ENCODE data around the gene RAB41. TPM values are rescaled to one million over a fixed set of nuclear protein-coding genes. Genes with fewer than 3 reads are reported as not detected.

RAB41 gene
- total RNA-seq, 3 donors from 2014 or later (not counting 1 experiment from before 2014, with no cell fraction given): not detected

GRCh38 chrX:70244881-70245280 is 37.1 kb upstream of the RAB41 start:
- intact Hi-C loops (cut with micrococcal nuclease): no loop called here
- Histone ChIP-seq H3K27ac (ENCODE audit: low read length) (no peak overlapping the region), H3K27me3 (ENCODE audit: control insufficient read depth, insufficient read depth, low read length) (no peaks in the 10 kb centered on the region), H3K36me3 (ENCODE audit: control insufficient read depth, insufficient read depth, low read length) (no peaks in the 10 kb centered on the region), H3K9me3 (ENCODE audit: control insufficient read depth, insufficient read depth, low read length) (no peaks in the 10 kb centered on the region), H3K4me3 (ENCODE audit: low read length) (no peak overlapping the region), H3K4me1 (ENCODE audit: control insufficient read depth, insufficient read depth, low read length) (no peaks in the 10 kb centered on the region)
- Mint-ChIP-seq H3K9me3 (no peaks in the 10 kb centered on the region), H3K27ac (no peak overlapping the region), H3K4me1 (no peaks in the 10 kb centered on the region), H3K36me3 (no peaks in the 10 kb centered on the region), H3K4me3 (no peak overlapping the region), H3K27me3 (ENCODE audit: low read depth in 2 of 2) (peaks cover 0 to 3% of the 10 kb centered on the region in 2 donors)
- TF ChIP-seq CTCF (IDR thresholded peaks at IDR 0.05): no peak
- 75% methylated on average over 1 of the region's 6 CpGs for WGBS (ENCODE audit: insufficient coverage)
- DNase-seq: no peak
- no peak for ATAC-seq

DNA sequence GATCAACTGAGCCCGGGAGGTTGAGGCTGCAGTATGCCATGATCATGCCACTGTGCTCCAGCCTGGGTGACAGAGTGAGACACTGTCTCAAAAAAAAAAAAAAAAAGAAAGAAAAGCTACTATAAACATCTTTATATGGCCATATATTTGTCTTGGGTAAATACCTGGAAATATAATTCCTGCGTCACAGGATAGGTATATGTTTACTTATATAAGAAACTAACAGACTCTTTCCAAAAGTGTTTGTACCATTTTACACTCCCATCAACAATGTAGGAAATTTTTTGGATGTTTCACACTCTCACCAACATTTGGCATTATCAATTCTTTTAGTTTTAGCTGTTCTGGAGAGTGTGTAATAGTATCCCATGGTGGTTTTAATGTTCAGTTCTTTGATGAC is 34.7 kb upstream of the RAB41 start:
- Mint-ChIP-seq H3K27ac (no peak overlapping the region), H3K4me1 (no peaks in the 10 kb centered on the region)
- no CpG with 5 or more reads among the region's 2 CpGs for WGBS (ENCODE audit: insufficient coverage)

DNA sequence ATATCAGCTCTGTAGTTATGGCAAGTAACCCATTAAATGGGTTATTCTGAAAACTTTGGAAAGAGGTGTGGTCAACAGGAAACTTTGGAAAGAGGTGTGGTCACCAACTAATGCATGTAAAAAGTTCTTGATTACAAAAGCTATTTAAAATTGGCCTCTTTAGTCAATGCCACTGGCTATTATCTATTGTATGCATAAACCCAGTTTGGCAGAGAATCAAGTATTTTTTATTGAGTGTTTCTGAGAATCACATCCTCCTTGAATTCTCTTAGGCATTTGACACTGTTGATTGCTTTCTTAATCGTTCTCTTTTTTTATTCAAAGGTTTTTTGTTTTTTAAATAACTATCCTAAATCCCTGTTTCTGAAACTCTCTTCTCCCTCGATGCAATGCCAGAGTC is 29.5 kb upstream of the RAB41 start:
- no peak overlapping the region for H3K27ac Mint-ChIP-seq
- H3K9me3 Mint-ChIP-seq: no peaks in the 10 kb centered on the region
- 89% methylated on average over 2 of the region's 2 CpGs for WGBS (ENCODE audit: insufficient coverage)

More for the DNA sequence above, 34.7 kb upstream of the RAB41 start:
- no peak for TF ChIP-seq CTCF (IDR thresholded peaks at IDR 0.05)
- no peaks in the 10 kb centered on the region for H3K36me3 Mint-ChIP-seq
- H3K9me3 ChIP-seq (ENCODE audit: control insufficient read depth, insufficient read depth, low read length): no peaks in the 10 kb centered on the region
- DNase-seq (no peak), ATAC-seq (no peak)
- H3K4me1 ChIP-seq (ENCODE audit: control insufficient read depth, insufficient read depth, low read length): no peaks in the 10 kb centered on the region
- no peaks in the 10 kb centered on the region for H3K36me3 ChIP-seq (ENCODE audit: control insufficient read depth, insufficient read depth, low read length)
- no peak overlapping the region for H3K27ac ChIP-seq (ENCODE audit: low read length)
- H3K27me3 Mint-ChIP-seq (ENCODE audit: low read depth in 2 of 2): no peaks in the 10 kb centered on the region
- intact Hi-C loops (cut with micrococcal nuclease): no loop called here
- no peak overlapping the region for H3K4me3 ChIP-seq (ENCODE audit: low read length)
- no peak overlapping the region for H3K4me3 Mint-ChIP-seq
- no peaks in the 10 kb centered on the region for H3K27me3 ChIP-seq (ENCODE audit: control insufficient read depth, insufficient read depth, low read length)
- no peaks in the 10 kb centered on the region for H3K9me3 Mint-ChIP-seq

More for the DNA sequence above, 29.5 kb upstream of the RAB41 start:
- Histone ChIP-seq H3K9me3 (ENCODE audit: control insufficient read depth, insufficient read depth, low read length) (no peaks in the 10 kb centered on the region), H3K4me3 (ENCODE audit: low read length) (no peak overlapping the region), H3K4me1 (ENCODE audit: control insufficient read depth, insufficient read depth, low read length) (no peaks in the 10 kb centered on the region), H3K27ac (ENCODE audit: low read length) (no peak overlapping the region), H3K27me3 (ENCODE audit: control insufficient read depth, insufficient read depth, low read length) (no peaks in the 10 kb centered on the region), H3K36me3 (ENCODE audit: control insufficient read depth, insufficient read depth, low read length) (no peaks in the 10 kb centered on the region)
- intact Hi-C loops (cut with micrococcal nuclease): no loop called here
- H3K27me3 Mint-ChIP-seq (ENCODE audit: low read depth in 2 of 2): no peaks in the 10 kb centered on the region
- no peaks in the 10 kb centered on the region for H3K4me1 Mint-ChIP-seq
- TF ChIP-seq CTCF (IDR thresholded peaks at IDR 0.05): no peak
- no peaks in the 10 kb centered on the region for H3K36me3 Mint-ChIP-seq
- no peak for DNase-seq
- no peak overlapping the region for H3K4me3 Mint-ChIP-seq
- ATAC-seq: no peak

Measured in natural killer cell (primary cell).